Cerebellar cortex (tissue), 1 donor: ENCODE measurements around the gene SORD.

Experiments
- DNase-seq: peaks from one replicate; pipeline ENCODE4 v3.0.0-alpha.2; 2015; ENCODE audit warnings: low spot score

SORD gene

DNA sequence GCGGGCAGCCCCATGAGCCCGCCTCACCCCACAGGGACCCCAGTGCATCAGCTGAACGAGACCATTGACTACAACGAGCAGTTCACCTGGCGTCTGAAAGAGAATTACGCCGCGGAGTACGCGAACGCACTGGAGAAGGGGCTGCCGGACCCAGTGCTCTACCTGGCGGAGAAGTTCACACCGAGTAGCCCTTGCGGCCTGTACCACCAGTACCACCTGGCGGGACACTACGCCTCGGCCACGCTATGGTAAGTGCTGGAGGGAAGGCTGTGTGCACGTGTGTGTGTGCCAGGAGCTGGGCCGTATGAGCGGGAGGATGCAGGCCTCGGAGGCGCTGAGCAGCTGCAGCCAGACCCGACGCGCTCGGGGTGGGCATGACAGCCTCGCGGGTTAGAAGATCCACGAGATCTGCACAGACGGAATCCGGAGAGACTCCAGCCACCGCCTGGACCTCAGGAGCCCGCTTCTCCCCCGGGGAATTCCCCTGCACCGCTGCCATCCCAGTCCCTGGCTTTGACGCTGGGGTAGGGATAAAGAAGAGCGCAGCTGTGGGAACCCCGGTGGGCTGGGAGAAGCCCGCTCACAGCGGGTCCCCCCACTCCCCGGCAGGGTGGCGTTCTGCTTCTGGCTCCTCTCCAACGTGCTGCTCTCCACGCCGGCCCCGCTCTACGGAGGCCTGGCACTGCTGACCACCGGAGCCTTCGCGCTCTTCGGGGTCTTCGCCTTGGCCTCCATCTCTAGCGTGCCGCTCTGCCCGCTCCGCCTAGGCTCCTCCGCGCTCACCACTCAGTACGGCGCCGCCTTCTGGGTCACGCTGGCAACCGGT, 93.7 kb downstream of the SORD start:
- no peak for DNase-seq

DNA sequence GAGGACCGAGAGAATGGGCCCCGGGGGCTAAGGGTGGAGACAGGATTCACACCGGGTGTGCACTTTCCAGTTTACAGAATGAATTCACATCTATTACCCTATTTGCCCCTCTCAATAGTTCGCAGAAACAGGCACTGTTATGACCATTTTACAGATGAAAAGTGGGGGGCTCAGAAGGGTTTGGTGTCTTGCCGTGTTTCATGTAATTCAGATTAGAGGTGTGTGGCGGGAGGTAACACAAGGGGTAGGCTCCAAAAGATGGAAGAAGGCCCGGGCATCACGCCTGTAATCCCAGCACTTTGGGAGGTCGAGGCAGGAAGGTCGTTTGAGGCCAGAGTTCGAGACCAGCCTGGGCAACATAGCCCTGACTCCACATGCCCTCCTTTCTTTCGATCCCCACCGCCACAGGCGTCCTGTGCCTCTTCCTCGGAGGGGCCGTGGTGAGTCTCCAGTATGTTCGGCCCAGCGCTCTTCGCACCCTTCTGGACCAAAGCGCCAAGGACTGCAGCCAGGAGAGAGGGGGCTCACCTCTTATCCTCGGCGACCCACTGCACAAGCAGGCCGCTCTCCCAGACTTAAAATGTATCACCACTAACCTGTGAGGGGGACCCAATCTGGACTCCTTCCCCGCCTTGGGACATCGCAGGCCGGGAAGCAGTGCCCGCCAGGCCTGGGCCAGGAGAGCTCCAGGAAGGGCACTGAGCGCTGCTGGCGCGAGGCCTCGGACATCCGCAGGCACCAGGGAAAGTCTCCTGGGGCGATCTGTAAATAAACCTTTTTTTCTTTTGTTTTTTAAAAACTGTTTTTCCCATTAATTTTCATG, 94.5 kb downstream of the SORD start:
- DNase-seq = no peak

DNA sequence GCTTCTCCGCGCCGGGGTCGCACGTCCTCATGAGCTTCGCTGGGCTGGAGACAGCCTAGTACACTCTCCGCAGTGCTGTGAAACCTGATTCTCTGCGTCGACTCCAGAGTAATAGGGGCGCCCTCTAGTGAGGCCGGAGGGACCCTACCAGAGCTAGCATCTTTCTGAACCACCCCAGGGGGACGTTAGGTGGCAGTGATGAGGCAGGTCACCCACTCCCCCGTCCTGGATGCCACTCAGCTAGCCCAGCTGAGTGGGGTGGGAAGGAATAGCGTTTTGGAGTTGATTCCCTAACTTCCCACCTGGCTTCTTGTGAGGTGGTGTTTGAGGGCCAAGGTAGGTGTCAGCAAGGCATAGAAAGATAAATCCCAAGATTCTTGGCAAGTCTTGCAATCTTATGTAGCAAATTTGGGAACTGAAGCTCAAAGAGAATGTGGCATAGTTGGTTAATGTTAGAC, 95.2 kb downstream of the SORD start:
- peak; percentile 95 for DNase-seq

DNA sequence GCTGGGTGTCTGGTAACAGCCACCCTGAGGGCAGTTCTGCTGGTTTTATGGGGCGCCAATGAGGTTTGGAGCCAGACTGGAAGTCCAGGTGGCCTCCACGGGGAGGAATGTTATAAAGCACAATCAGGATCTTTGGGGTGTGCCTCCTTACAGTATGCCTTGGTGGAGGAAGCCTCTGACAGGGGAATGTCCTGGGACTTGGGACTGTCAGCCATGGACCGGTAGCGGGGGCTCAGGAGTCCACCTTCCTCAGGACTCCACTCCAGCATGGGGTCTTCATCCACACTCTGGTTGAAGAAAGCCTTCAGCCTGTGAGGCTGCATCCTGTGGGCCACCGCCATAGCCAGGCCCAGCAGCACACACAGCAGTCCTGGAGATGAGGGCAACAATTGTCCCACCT, 96.0 kb downstream of the SORD start:
- DNase-seq = no peak

DNA sequence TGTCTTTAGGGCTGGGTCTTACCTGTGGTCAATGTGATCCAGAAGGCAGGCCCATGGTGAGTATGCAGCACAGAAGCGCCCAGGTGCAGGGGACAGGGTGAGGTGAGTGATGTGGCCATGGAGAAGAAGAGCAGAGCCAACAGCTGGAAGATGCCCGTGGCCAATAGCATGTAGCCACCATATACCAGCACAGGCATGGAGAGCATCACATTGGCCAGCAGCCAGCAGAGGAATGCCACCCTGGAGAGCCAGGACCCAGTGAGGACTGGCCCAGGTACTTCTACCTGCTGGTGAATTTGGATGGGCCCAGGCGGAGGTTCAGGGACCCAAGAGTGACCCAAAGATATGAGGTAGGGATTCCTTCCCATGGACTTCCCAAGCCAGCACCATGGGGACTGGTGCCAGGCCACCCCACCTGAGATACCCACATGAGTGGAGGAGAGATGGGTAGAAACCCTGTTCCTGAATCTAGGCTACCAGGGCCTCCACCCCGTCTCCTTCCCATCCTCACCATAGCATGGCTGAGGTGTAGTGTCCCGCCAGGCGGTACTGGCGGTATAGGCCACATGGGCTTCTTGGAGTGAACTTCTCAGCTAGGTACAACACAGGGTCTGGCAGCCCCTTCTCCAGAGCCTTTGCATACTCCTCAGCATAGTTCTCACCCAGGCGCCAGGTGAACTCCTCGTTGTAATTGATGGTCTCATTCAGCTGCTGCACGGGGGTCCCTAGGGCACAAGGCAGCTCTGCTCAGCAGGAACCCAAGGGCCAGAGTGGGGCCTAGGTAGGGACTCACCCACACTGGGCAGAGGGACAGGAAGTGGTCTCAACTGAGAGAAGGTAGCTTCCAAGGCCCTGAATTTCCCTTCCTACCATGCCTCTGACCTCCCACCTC, 97.3 kb downstream of the SORD start:
- no peak for DNase-seq

DNA sequence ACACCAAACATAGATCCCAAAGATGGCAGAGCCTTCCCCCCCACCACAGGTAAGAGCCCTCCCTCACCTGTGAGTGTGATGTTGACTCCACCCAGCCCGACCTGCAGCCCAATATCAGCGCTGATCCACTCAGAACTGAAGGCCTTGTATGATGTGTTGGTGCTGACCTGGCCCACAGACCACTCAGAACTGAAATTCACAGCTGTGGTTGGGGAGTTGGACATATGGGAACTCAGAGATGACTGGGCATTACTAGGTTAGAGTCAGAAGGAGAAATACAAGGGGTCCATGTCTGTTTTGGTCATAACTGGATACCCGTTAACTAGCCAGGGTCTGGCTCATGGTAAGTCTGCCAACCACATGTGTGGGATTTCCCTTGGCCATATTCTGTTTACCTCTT, 98.0 kb downstream of the SORD start:
- DNase-seq = no peak

DNA sequence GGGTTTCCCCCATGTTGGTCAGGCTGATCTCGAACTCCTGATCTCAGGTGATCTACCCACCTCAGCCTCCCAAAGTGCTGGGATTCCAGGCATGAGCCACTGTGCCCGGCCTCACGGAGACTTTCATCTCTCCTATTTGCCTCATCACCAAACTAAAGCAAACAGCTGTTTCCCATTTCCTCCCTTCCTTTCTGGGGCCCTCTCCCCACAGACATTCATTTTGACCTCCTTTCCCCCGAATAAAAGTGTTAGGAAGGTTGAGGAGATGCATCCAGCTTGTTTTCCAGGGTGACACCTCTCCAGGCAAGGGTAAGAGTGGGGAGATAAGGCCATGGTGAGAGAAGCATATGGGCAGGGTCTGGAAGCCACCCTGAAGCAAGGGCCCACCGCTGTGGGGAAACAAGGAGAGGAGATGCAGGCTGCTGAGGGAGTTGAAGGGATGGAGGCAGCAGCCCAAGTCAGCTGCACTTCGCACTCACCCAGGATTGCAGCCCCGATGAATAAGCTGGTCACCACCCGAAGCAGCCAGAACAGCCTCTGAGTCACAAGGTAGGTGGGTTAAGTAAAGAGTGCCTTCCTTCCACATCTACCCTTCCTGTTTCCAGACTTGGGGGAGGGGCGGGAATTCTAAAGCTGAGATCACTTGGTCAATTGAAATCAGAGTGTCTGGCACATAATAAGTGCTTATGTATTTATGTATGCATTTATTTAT, 98.9 kb downstream of the SORD start:
- DNase-seq = no peak

DNA sequence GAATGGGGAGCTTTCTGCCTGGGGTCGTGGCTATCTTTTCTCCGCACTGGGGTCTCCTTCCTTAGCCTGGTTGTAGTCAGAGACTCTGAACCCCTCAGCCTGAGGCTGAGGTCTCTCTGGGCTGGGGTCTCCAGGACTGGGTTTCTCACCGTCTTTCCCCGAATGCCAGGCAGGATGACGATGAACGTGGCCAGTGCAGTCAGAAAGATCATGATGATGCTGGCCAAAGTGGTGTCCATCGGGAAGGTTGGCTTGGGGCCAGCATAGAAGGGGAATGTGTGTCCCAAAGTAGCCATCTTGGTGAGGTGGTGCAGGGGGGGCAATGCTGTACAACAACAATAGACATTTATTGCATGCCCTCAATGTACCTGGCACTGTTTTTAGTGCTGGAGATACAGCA, 99.7 kb downstream of the SORD start:
- no peak for DNase-seq

DNA sequence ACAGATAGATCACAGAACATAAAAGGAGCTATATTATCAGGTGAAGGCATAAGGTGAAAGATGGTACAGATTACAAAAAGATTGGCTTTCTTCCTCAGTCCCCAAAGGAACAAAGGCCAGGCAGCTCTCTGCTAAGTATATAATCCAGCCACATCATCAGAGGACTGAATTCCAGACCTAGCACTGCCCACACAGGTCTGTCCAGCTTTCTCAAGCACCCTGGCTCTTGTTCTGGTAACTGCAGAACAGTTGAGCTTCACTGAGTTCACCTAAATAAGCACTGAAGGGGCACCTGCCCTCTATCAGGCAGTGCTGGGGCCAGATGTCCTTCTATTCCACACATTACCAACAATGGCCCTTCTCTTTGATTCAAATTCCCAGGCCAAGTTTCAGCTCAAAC, 100.4 kb downstream of the SORD start:
- DNase-seq = no peak

DNA sequence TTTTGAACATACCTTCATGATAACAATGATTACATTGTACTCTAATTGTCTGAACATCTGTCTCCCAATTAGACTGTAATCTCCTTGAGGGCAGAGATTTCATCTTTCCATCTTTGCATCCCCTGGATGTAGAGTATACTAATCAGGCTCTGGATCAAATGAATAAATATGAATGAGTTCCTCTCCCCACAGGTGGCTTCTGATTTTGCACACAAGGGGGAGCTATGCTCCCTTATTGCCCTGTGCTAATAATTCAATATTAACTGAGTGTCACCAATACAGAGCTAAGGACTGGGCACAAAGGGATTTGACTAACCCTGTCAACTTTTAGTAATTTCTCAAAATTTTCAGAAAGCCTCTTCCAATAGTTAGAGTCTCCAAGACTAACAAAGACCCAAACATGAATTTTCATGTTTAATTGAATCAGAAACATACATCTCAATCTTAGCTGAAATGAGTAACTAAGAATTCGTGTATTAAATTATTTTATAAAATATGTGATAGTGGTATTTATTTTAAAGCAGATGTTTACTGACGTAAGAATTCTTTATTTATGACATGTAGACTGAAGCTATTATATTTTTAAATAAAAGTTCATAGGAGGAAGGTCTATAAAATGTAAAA, 103.7 kb downstream of the SORD start:
- DNase-seq = peak; percentile 29
